A549 (cell line): ENCODE measurements around the gene SH3GL2. TPM values are rescaled to one million over a fixed set of nuclear protein-coding genes. Genes with fewer than 3 reads are reported as not detected.

ENCODE experiments used
- ATAC-seq, 2 experiments: fragments of 200-7000 bp in 1 of 2; fragments of >200 bp in 1 of 2; cut with Nextera tagmentation in 1 of 2; cut with Tn5 transposase in 1 of 2; 3 replicates each; pipeline versions ENCODE4 v1.8.0 to v1.9.1; 2018 to 2020; ENCODE audit warnings: mild to moderate bottlenecking in 1 of 2, moderate library complexity in 1 of 2
- CTCF ChIA-PET: fragments of 300-600 bp; sonication (Branson Sonifier 250); formaldehyde crosslinking; extraction: SDS; loops from one replicate; lab custom pipeline; 2021; ENCODE audit warnings: antibody characterized with exemption, inconsistent platforms; lab: Yijun Ruan, JAX
- POLR2A ChIA-PET: fragments of 350-600 bp; formaldehyde crosslinking; extraction: SDS; loops from one replicate; lab custom pipeline; 2021; ENCODE audit warnings: antibody characterized with exemption, inconsistent platforms; lab: Yijun Ruan, JAX
- DNase-seq, 2 experiments: peaks; one replicate each; pipeline versions ENCODE4 v3.0.0 to v3.0.0-alpha.2; 2011 to 2016; ENCODE audit warnings: low read depth in 1 of 2, low spot score in 1 of 2
- FAIRE-seq: peaks from 2 replicates; lab custom pipeline; 2011; peaks lifted over from hg19 to GRCh38; lab: Jason Lieb, UNC
- H3K27ac ChIP-seq, 2 experiments: fragments of >200 bp; sonication (Bioruptor Twin); formaldehyde crosslinking; 3 replicates each; pipeline ENCODE4 v1.5.1; 2016 to 2017
- H3K4me1 ChIP-seq: fragments of >200 bp; sonication (Bioruptor Twin); formaldehyde crosslinking; 3 replicates; pipeline ENCODE4 v1.6.1; 2016
- H3K4me2 ChIP-seq: fragments of >200 bp; sonication (Bioruptor Twin); formaldehyde crosslinking; 3 replicates; pipeline ENCODE4 v1.6.1; 2016
- H3K4me3 ChIP-seq: fragments of >200 bp; sonication (Bioruptor Twin); formaldehyde crosslinking; 3 replicates; pipeline ENCODE4 v1.5.1; 2016
- H3K9me3 ChIP-seq: fragments of >200 bp; sonication (Bioruptor Twin); formaldehyde crosslinking; 3 replicates; pipeline ENCODE4 v1.6.1; 2016
- BCL3 ChIP-seq: fragments of >200 bp; sonication (Bioruptor Twin); formaldehyde crosslinking; IDR thresholded peaks from 3 replicates; pipeline ENCODE4 v1.6.1; 2016
- CBX2 ChIP-seq: fragments of 200-600 bp; sonication (generic); IDR thresholded peaks from 2 replicates; pipeline ENCODE4 v1.6.1; 2016; ENCODE audit warnings: low read depth, mild to moderate bottlenecking, borderline replicate concordance
- CHD2 ChIP-seq: fragments of 150-350 bp; IDR thresholded peaks from 2 replicates; pipeline ENCODE4 v1.6.1; 2014; ENCODE audit warnings: low read length; ENCODE audit not compliant: partially characterized antibody
- CHD4 ChIP-seq: fragments of 200-600 bp; sonication (generic); IDR thresholded peaks from 2 replicates; pipeline ENCODE4 v1.6.1; 2016; ENCODE audit warnings: antibody characterized with exemption, mild to moderate bottlenecking, borderline replicate concordance
- E2F6 ChIP-seq: IDR thresholded peaks from 2 replicates; pipeline ENCODE4 v1.6.1; 2012; ENCODE audit warnings: low read depth, borderline replicate concordance
- ELK1 ChIP-seq: fragments of 150-350 bp; IDR thresholded peaks from 2 replicates; pipeline ENCODE4 v1.6.1; 2014; ENCODE audit warnings: low read depth, mild to moderate bottlenecking, low read length
- EP300 ChIP-seq, 2 experiments: fragments of >200 bp; sonication (Bioruptor Twin); formaldehyde crosslinking; IDR thresholded peaks; 2 replicates in 1 of 2; 3 replicates in 1 of 2; pipeline ENCODE4 v1.6.1; 2016 to 2017
- FOSB ChIP-seq: fragments of 250-450 bp; sonication (Bioruptor Pico); IDR thresholded peaks from 2 replicates; pipeline ENCODE4 v1.5.0; 2020; ENCODE audit warnings: mild to moderate bottlenecking, moderate library complexity
- FOXS1 ChIP-seq: fragments of 250-450 bp; sonication (Bioruptor Pico); IDR thresholded peaks from 2 replicates; pipeline ENCODE4 v1.5.0; 2020; ENCODE audit warnings: mild to moderate bottlenecking, moderate library complexity
- GATA3 ChIP-seq: IDR thresholded peaks from 2 replicates; pipeline ENCODE4 v1.6.1; 2012; ENCODE audit warnings: borderline replicate concordance
- HOXA7 ChIP-seq: fragments of 250-450 bp; sonication (Bioruptor Pico); IDR thresholded peaks from 2 replicates; pipeline ENCODE4 v1.5.0; 2020; ENCODE audit warnings: mild to moderate bottlenecking, moderate library complexity
- JUN ChIP-seq, 2 experiments: fragments of >200 bp; sonication (Bioruptor Twin); formaldehyde crosslinking; IDR thresholded peaks; 2 replicates in 1 of 2; 3 replicates in 1 of 2; pipeline ENCODE4 v1.6.1; 2016 to 2017
- JUNB ChIP-seq: fragments of >200 bp; sonication (Bioruptor Twin); formaldehyde crosslinking; IDR thresholded peaks from 2 replicates; pipeline ENCODE4 v1.6.1; 2016
- KDM1A ChIP-seq: fragments of 200-600 bp; sonication (generic); IDR thresholded peaks from 2 replicates; pipeline ENCODE4 v1.6.1; 2016; ENCODE audit warnings: low read depth, mild to moderate bottlenecking
- MAFK ChIP-seq: fragments of 450-650 bp; IDR thresholded peaks from 2 replicates; pipeline ENCODE4 v1.6.1; 2014; ENCODE audit not compliant: partially characterized antibody
- MYC ChIP-seq: IDR thresholded peaks from 2 replicates; pipeline ENCODE4 v1.6.1; 2012; ENCODE audit warnings: mild to moderate bottlenecking, inconsistent platforms, low read length, improper control_type of control experiment, borderline replicate concordance
- PHF8 ChIP-seq: fragments of 200-600 bp; sonication (generic); IDR thresholded peaks from 2 replicates; pipeline ENCODE4 v1.6.1; 2016; ENCODE audit warnings: low read depth, mild to moderate bottlenecking, antibody characterized with exemption, moderate library complexity, borderline replicate concordance
- RAD21 ChIP-seq, 2 experiments: fragments of >200 bp in 1 of 2; sonication (Bioruptor Twin) in 1 of 2; formaldehyde crosslinking in 1 of 2; IDR thresholded peaks in 1 of 2; conservative IDR thresholded peaks in 1 of 2; 2 replicates in 1 of 2; 3 replicates in 1 of 2; pipeline ENCODE4 v1.6.1; 2012 to 2018; ENCODE audit warnings: inconsistent platforms in 1 of 2
- RNF2 ChIP-seq: fragments of 200-600 bp; sonication (generic); IDR thresholded peaks from 2 replicates; pipeline ENCODE4 v1.6.1; 2016; ENCODE audit warnings: low read depth, mild to moderate bottlenecking, antibody characterized with exemption, moderate library complexity, borderline replicate concordance
- SREBF2 ChIP-seq: fragments of 450-650 bp; IDR thresholded peaks from 2 replicates; pipeline ENCODE4 v1.6.1; 2014; ENCODE audit warnings: mild to moderate bottlenecking, moderate library complexity
- USF2 ChIP-seq: fragments of 450-650 bp; IDR thresholded peaks from 2 replicates; pipeline ENCODE4 v1.6.1; 2014; ENCODE audit warnings: antibody characterized with exemption
- ZC3H11A ChIP-seq: fragments of 450-650 bp; IDR thresholded peaks from 2 replicates; pipeline ENCODE4 v1.6.1; 2014; ENCODE audit warnings: antibody characterized with exemption, mild to moderate bottlenecking
- ZNF302 ChIP-seq: fragments of 250-450 bp; sonication (Bioruptor Pico); IDR thresholded peaks from 2 replicates; pipeline ENCODE4 v1.9.0; 2021; ENCODE audit warnings: inconsistent platforms, mild to moderate bottlenecking, moderate library complexity
- ZSCAN20 ChIP-seq: fragments of 250-450 bp; sonication (Bioruptor Pico); IDR thresholded peaks from 2 replicates; pipeline ENCODE4 v1.8.0; 2022; ENCODE audit warnings: mild to moderate bottlenecking, moderate library complexity
- WGBS: methylation state at CpG from one replicate; pipeline ENCODE4 v1.1.6; 2017; ENCODE audit errors: missing lambda C conversion rate; 5-methylcytosine and 5-hydroxymethylcytosine counted together
- polyA plus RNA-seq, 4 experiments: library from polyadenylated mRNA; depleted of rRNA in 3 of 4; stranded (reverse); fragments of >200 nt; fragmentation: RNase III in 1 of 4; extraction: RNeasy Plus Mini Kit Qiagen cat#74134 plus additional on column Dnase treatment in 1 of 4; gene quantifications; 2 replicates in 3 of 4; 3 replicates in 1 of 4; pipeline ENCODE4 v1.2.3, GENCODE V29; 2011 to 2017

Gene SH3GL2
- polyA plus RNA-seq, 2 of the 4 experiments (the other 2 are of a cell fraction), result 0.03 TPM

- Histone ChIP-seq H3K4me3 (no peak overlapping the region), H3K4me1 (no peaks in the 10 kb centered on the region), H3K27ac (no peak overlapping the region), H3K4me2 (no peak overlapping the region), H3K9me3 (no peaks in the 10 kb centered on the region)
- WGBS, result 3% methylated on average over 3 of the region's 3 CpGs
- FAIRE-seq, result no peak
- ChIA-PET CTCF (interaction anchor here (0.6 kb wide), 1 partner anchor 1834 kb away, joined by 3 read pairs; no protein-coding TSS in a partner anchor), POLR2A (no interaction called here)
- ATAC-seq, result no peak
- DNase-seq, result no peak
- TF ChIP-seq SREBF2 (no peak), ELK1 (no peak), GATA3 (no peak), E2F6 (no peak), CHD2 (no peak), FOXS1 (no peak), JUNB (no peak), CBX2 (no peak), EP300 (IDR thresholded peaks at IDR 0.05) (no peak), BCL3 (no peak), USF2 (no peak), MYC (no peak), HOXA7 (CRISPR knock-in tag) (no peak), RAD21 (conservative IDR thresholded peaks at IDR 0.05 in 1 of 2, IDR thresholded peaks at IDR 0.05 in 1 of 2) (no peak), PHF8 (no peak), ZC3H11A (no peak), MAFK (no peak), KDM1A (no peak), ZNF302 (CRISPR knock-in tag) (no peak)
These were observed 58.4 kb downstream of the SH3GL2 start for GRCh38 chr9:17637229-17637628.

- Histone ChIP-seq H3K4me3 (no peak overlapping the region), H3K4me2 (no peak overlapping the region)
- no peak for FAIRE-seq
These were observed 69.7 kb downstream of the SH3GL2 start for GRCh38 chr9:17648516-17648915.

More at GRCh38 chr9:17648516-17648915, 69.7 kb downstream of the SH3GL2 start:
- no peak for ATAC-seq
- no peak for DNase-seq
- POLR2A ChIA-PET, result no interaction called here
- H3K9me3 ChIP-seq, result no peaks in the 10 kb centered on the region
- H3K4me1 ChIP-seq, result no peaks in the 10 kb centered on the region
- TF ChIP-seq BCL3 (no peak), FOSB (no peak), GATA3 (no peak), RNF2 (no peak), CHD4 (no peak), ZSCAN20 (CRISPR knock-in tag) (no peak), JUN (IDR thresholded peaks at IDR 0.05) (no peak), CBX2 (no peak)
- TF ChIP-seq, all 56 proteins: peak for 0
- CTCF ChIA-PET, result no interaction called here
- no peak overlapping the region for H3K27ac ChIP-seq
